Activated CD4-positive, CD25-positive, alpha-beta regulatory T cell treated with anti-CD3 and anti-CD28 coated beads, Interleukin-2, amount 50 U/mL, for 16 hours (primary cell): ENCODE measurements around the gene CDK5RAP2.
A peak's percentile ranks its signal among the peaks of the same experiment; 100 is the strongest.
"Not testable (repeated sequence)": the region's sequence is repeated elsewhere in the genome, so short reads cannot be mapped to it uniquely, and the experiment has no call there.

Source experiments
- DNase-seq: peaks from one replicate; pipeline ENCODE4 v3.0.0-alpha.2; 2020; ENCODE audit warnings: low read depth, low spot score

Gene CDK5RAP2

GRCh38 chr9:120580051-120580896, at the start of gene CDK5RAP2:
TSS of gene CDK5RAP2 (minus strand) at chr9:120580167. CDS start at chr9:120579978, 189 bp downstream.
- peak; percentile 87 for DNase-seq

DNA sequence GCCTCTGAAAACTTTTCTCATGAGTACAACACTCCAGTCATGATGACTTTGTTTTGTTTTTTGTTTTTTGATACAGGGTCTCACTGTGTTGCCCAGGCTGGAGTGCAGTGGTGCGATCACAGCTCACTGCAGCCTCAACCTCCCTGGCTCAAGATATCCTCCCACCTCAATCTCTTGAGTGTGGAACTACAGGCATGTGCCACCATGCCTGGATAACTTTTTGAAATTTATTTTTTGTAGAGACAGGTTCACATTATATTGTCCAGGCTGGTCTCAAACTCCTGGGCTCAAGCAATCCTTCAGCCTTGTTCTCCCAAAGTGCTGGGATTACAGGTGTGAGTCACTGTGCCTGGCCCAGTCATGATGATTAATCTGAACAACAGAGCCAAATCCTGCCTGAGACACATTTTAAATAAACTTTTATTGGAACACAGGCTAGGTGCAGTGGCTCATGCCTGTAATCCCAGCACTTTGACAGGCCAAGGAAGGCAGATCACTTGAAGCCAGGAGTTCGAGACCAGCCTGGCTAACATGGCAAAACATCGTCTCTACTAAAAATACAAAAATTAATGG, 49.0 kb upstream of the CDK5RAP2 start:
- not testable (repeated sequence) for DNase-seq

GRCh38 chr9:120628207-120628924, 48.4 kb upstream of the CDK5RAP2 start:
- no peak for DNase-seq

DNA sequence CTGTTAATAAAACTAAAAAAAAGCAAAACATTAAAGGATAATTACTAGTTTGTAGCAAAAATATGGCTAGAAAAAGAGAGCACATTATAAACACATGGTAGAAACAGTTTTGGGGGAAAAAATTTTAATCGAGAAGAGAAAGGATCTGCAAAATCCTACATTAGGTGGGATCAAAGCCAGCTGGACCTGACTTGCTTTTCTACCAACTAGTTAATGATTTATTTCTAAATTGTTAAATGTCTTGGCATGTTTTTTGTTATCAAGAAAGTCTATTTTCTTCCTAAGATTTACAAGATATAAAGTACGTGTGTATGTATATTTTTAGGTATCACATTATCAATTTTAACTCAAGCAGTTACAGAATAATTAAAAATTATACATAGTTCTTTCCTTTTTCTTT, 47.1 kb upstream of the CDK5RAP2 start:
- DNase-seq = no peak

GRCh38 chr9:120626512-120626911, 46.5 kb upstream of the CDK5RAP2 start:
- DNase-seq = no peak

- DNase-seq = no peak
These were observed 45.3 kb upstream of the CDK5RAP2 start for GRCh38 chr9:120625222-120625621.

GRCh38 chr9:120622790-120623189, 42.8 kb upstream of the CDK5RAP2 start:
- DNase-seq = no peak

- no peak for DNase-seq
These were observed 42.0 kb upstream of the CDK5RAP2 start for GRCh38 chr9:120621941-120622340.

GRCh38 chr9:120619751-120620655, 40.0 kb upstream of the CDK5RAP2 start:
- DNase-seq = peak; percentile 52

DNA sequence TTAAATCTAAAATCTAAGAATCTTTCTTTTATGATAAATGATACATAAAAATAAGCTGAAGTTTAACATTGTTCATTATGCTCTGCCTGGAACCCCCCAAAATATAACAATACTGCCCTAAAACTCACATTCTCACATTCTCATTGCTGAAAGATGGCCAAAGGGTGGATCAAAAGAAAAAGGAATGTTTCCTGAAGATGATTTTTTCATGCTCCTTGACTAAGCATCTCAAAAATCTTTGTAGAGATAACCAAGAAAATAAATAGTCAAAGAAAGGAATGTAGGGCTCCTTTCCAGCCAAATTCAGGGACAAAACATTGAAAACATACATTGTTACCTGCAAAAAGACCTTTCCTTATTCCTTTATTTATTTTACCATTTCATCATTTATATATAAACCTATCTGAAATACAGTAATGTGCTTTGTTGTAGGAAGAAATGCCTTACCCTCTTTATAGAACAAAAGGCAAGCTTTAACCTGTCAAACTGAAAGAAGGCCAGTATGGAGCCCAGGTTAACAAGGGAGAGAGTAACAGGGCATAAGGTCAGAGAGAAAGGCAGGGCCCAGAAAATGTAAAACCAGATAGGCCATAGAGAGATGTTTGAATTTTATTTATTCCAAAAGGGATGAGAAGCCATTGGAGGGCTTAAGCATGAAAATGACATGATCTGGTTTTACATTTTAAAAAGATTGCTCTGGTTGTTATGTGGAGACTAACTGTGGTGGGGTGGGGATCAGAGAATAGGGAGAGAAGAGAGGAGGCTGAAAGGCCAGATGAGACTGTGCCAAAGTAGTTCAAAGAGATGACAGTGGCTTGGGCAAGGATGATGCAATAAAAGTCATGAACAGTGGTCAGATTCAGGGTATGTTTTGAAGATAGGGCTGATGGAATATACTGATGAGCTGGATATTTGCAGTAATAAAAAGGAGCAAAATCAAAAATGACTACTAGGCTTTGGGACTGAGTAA, 37.3 kb upstream of the CDK5RAP2 start:
- no peak for DNase-seq

GRCh38 chr9:120612218-120612617, 32.3 kb upstream of the CDK5RAP2 start:
- no peak for DNase-seq

- DNase-seq = no peak
These were observed 31.7 kb upstream of the CDK5RAP2 start for GRCh38 chr9:120611690-120612068.

DNA sequence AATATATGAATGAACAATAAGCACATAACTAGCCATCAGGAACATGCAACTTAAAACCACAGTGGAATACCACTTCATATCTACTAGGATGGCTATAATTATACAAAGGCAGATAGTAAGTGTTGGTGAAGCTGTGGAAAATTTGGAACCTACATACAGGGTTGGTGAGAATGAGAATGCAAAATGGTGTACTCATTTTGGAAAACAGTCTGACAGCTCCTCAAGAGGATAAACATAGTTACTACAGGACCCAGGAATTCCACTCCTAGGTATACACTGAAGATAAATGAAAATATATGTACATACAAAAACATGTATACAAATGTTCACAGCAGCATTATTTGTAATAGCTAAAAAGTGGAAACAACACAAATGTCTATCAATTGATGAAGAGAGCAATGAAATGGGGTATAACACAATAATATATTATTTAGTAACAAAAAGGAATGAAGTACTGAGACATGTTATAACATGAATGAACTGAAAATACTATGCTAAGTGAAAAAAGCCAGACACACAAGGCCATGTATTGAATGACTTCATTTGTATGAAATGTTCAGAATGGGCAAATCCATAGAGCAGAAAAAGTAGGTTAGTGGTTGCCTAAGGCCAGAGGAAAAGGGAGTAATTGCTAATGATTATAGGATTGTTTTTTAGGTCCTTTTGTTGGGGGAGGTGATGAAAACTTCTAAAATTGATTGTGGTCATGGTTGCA, 31.2 kb upstream of the CDK5RAP2 start:
- DNase-seq = no peak

DNA sequence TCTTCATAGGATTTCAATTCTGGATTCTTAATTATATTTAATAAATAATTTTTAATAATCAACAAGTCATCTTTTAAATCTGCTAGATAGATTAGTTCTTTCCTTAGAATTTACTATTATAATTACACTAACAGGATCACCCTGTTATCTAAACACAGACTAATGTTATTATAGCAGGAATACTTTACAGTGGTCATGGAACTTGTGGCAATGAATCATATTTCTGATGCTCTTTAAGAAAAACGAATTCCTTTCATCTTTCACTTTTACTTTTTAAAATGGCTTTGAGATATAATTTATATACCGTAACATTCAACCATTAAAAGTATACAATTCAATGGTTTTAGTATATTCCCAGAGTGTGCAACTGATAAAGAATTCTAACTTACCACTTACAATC, 29.7 kb upstream of the CDK5RAP2 start:
- DNase-seq = no peak

- DNase-seq = no peak
These were observed 28.5 kb upstream of the CDK5RAP2 start for GRCh38 chr9:120608421-120608820.

DNA sequence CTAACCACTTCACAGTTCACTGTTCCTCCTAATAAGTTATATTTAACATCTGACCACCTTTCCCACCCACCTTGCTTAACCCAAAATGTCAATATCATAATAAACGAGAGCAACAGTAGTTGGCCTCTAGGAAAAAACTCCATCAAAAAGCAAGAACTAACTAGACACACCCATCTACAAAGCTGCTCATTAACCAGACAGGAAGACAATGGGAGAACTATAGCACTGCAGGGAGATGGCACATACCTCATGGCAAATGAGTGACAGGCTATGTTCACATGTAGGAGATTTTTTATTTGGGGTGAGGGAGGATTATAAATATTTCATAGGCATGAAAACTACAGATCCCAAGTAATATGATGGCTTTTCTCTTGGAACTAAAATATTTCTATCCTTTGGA, 23.6 kb upstream of the CDK5RAP2 start:
- no peak for DNase-seq

DNA sequence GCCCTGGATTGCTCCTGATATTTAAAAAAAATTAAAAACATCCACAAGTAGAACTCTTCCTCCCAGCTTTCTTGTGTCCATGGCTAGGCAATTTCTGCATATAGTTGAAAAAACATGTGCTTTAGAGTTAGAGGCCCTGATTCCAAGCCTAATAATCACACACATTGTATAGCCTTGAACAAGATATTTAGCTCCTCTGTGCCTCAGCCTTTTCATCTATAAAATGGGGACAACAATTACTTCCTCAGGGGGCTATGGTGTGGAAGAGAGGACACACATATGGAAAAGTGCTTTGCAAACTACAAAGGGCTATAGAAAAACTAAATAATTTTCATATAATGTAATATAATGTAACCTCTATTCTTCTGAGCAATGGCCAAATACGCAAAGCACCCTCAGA, 23.0 kb upstream of the CDK5RAP2 start:
- no peak for DNase-seq

GRCh38 chr9:120593955-120594277, 13.9 kb upstream of the CDK5RAP2 start:
- no peak for DNase-seq

DNA sequence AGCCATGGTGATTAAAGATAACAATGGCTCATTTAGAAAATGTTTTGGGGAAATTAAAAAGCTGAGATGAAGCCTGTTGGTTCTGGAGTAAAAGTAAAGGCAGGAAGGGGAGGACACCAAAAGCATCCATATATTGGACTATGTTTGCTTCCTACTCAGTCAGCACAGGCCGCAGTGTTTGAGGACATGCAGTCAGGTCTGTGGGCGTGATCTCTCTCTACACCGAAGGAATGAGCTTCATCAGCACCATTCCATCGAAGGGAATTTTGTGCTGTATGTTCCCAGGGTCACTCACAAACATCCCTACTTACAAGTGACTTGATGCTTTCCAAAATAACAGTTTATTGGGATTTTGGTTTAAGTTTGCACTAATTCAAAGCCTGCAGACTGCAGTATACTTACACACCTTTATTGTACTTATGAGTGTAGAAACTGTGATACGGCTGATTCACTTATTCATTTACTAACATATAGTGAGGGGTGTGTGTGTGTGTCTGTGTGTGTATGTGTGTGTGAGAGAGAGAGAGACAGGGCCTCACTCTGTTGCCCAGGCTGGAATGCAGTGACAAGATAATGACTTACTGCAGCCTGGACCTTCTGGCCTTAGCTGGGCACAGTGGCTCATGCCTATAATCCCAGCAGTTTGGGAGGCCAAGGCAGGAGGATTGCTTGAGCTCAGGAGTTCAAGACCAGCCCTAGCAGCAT, 13.4 kb upstream of the CDK5RAP2 start:
- DNase-seq = no peak
